ENCODE measurements around the gene UCHL3. TPM values are rescaled to one million over a fixed set of nuclear protein-coding genes. Genes with fewer than 3 reads are reported as not detected.

The UCHL3 gene
- total and polyA plus RNA-seq, 9 of the 15 experiments (the other 6 are each of a cell fraction or from before 2014, with no cell fraction given) = 42.2 to 112 (median 85.4) TPM

- H3K27me3 ChIP-seq (ENCODE audit: control insufficient read depth in 2 of 2, insufficient read depth in 2 of 2, low read length in 2 of 2) = no peaks in the 10 kb centered on the region
- H3K27ac ChIP-seq (ENCODE audit: extremely low read depth, low read depth, low read length) = no peak overlapping the region
- no peaks in the 10 kb centered on the region for H3K9me1 ChIP-seq (ENCODE audit: control insufficient read depth, insufficient read depth, low read length)
- intact Hi-C loops (cut with micrococcal nuclease) (no loop called here), in situ Hi-C loops (cut with MboI) (loop anchor here (10.0 kb wide), 1 partner anchor 1350 kb away; no protein-coding TSS in a partner anchor)
- no peaks in the 10 kb centered on the region for H3K9me3 ChIP-seq (replicated peaks; ENCODE audit: control insufficient read depth, insufficient read depth, low read depth, low read length)
- no peak overlapping the region for H3K4me2 ChIP-seq (ENCODE audit: insufficient read depth, low read length)
- no peak overlapping the region for H3K4me3 ChIP-seq
- H3K79me2 ChIP-seq (ENCODE audit: control insufficient read depth, insufficient read depth, low read length) = peaks cover 54% of the 10 kb centered on the region
- H3K4me1 ChIP-seq (replicated peaks in 1 of 2; ENCODE audit: control insufficient read depth in 2 of 2, insufficient read depth in 2 of 2, low read length in 2 of 2) = peaks cover 3 to 6% of the 10 kb centered on the region in 2 experiments; a peak in 3 of 5 replicates
- no peak overlapping the region for H3K9ac ChIP-seq (ENCODE audit: insufficient read depth in 1 of 2, low read depth in 2 of 2, low read length in 2 of 2)
- peaks cover 30% of the 10 kb centered on the region; the same call in 2 of the 3 replicates for H3K36me3 ChIP-seq (ENCODE audit: control insufficient read depth, insufficient read depth, low read length)
- ATAC-seq = no peak
- no peak for FAIRE-seq
- 100% methylated on average over 1 of the region's 1 CpG for WGBS (ENCODE audit: insufficient coverage, low coverage, missing lambda C conversion rate)
- DNase-seq (ENCODE audit: extremely low read depth in 1 of 4, low spot score in 3 of 4) = no peak
- no TSS peak for BruUV-seq (replicated peaks)
- POLR2A ChIA-PET = no interaction called here
- TF ChIP-seq ZNF785 (CRISPR knock-in tag; IDR thresholded peaks at IDR 0.05) (no peak), PHB2 (IDR thresholded peaks at IDR 0.05; ENCODE audit: low read depth) (no peak), NR3C1 (CRISPR knock-in tag; IDR thresholded peaks at IDR 0.05) (no peak)
- CTCF ChIA-PET (ENCODE audit: low intra/inter-chr PET ratio) = no interaction called here
- H4K20me1 ChIP-seq (replicated peaks; ENCODE audit: control insufficient read depth, insufficient read depth, low read length) = no peaks in the 10 kb centered on the region
- no peak overlapping the region for H2AFZ ChIP-seq (ENCODE audit: low read depth, low read length)
Observed at GRCh38 chr13:75554464-75554863, 4.9 kb downstream of the UCHL3 start.

DNA sequence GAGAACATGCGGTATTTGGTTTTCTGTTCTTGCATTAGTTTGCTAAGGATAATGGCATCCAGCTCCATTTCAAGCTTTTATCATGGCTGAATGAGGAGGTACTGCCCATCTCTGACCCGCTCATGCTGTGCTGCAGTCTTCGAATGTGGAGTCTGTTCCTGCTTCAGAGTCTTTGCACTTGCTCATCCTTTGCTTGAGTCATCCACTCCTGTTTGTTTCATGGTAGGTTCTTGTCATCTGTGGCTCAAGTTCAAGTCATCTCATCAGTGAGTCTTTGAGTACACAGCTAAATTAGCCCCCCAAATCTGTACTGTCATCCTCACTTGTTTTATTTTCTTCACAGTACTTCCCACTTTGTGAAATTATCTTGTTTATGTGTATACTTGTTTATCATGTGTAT, 5.4 kb downstream of the UCHL3 start:
- no peaks in the 10 kb centered on the region for H3K9me1 ChIP-seq (ENCODE audit: control insufficient read depth, insufficient read depth, low read length)
- H3K36me3 ChIP-seq (ENCODE audit: control insufficient read depth, insufficient read depth, low read length) = peaks cover 30% of the 10 kb centered on the region; the same call in 2 of the 3 replicates
- no peak overlapping the region for H3K27ac ChIP-seq (ENCODE audit: extremely low read depth, low read depth, low read length)
- no peaks in the 10 kb centered on the region for H3K27me3 ChIP-seq (ENCODE audit: control insufficient read depth in 2 of 2, insufficient read depth in 2 of 2, low read length in 2 of 2)
- no peak for DNase-seq (ENCODE audit: extremely low read depth in 1 of 4, low spot score in 3 of 4)
- intact Hi-C loops (cut with micrococcal nuclease) (no loop called here), in situ Hi-C loops (cut with MboI) (loop anchor here (10.0 kb wide), 1 partner anchor 1350 kb away; no protein-coding TSS in a partner anchor)
- H2AFZ ChIP-seq (ENCODE audit: low read depth, low read length) = no peak overlapping the region
- H3K79me2 ChIP-seq (ENCODE audit: control insufficient read depth, insufficient read depth, low read length) = peaks cover 50% of the 10 kb centered on the region
- no peak overlapping the region for H3K9ac ChIP-seq (ENCODE audit: insufficient read depth in 1 of 2, low read depth in 2 of 2, low read length in 2 of 2)
- H3K4me3 ChIP-seq = no peak overlapping the region
- no peak overlapping the region for H3K4me2 ChIP-seq (ENCODE audit: insufficient read depth, low read length)
- BruUV-seq (replicated peaks) = no TSS peak
- no peaks in the 10 kb centered on the region for H4K20me1 ChIP-seq (replicated peaks; ENCODE audit: control insufficient read depth, insufficient read depth, low read length)
- ChIA-PET POLR2A (interaction anchor here (0.8 kb wide), 1 partner anchor 9 kb away, joined by 3 read pairs; no protein-coding TSS in a partner anchor), CTCF (ENCODE audit: low intra/inter-chr PET ratio) (no interaction called here)
- no peak for ATAC-seq
- no peaks in the 10 kb centered on the region for H3K9me3 ChIP-seq (replicated peaks; ENCODE audit: control insufficient read depth, insufficient read depth, low read depth, low read length)
- H3K4me1 ChIP-seq (replicated peaks in 1 of 2; ENCODE audit: control insufficient read depth in 2 of 2, insufficient read depth in 2 of 2, low read length in 2 of 2) = peaks cover 3% of the 10 kb centered on the region in 2 experiments; a peak in 2 of 5 replicates
- 94% methylated on average over 2 of the region's 3 CpGs for WGBS (ENCODE audit: insufficient coverage, low coverage, missing lambda C conversion rate)
- FAIRE-seq = no peak
- no peak for TF ChIP-seq PHTF2 (CRISPR knock-in tag; IDR thresholded peaks at IDR 0.05)
- no peak for TF ChIP-seq RFX1 (IDR thresholded peaks at IDR 0.05)
- no peak for TF ChIP-seq MYNN (IDR thresholded peaks at IDR 0.05)
- no peak for TF ChIP-seq MYNN (CRISPR knock-in tag; IDR thresholded peaks at IDR 0.05)
- no peak for TF ChIP-seq POLR3G (IDR thresholded peaks at IDR 0.05; ENCODE audit: extremely low read depth, insufficient read length, insufficient replicate concordance)
- TF ChIP-seq RAD21 (CRISPR knock-in tag; conservative IDR thresholded peaks at IDR 0.05 in 1 of 2, IDR thresholded peaks at IDR 0.05 in 1 of 2) = no peak
- TF ChIP-seq FOXK1 (CRISPR knock-in tag; IDR thresholded peaks at IDR 0.05; ENCODE audit: borderline replicate concordance) = no peak
- TF ChIP-seq BHLHE40 (IDR thresholded peaks at IDR 0.05; ENCODE audit: low read length) = no peak
- no peak for TF ChIP-seq HNRNPH1 (optimal IDR thresholded peaks at IDR 0.05; ENCODE audit: low read depth, low read length)
- TF ChIP-seq POLR2B (IDR thresholded peaks at IDR 0.05; ENCODE audit: low read depth, partially characterized antibody) = no peak
- no peak for TF ChIP-seq CTBP1 (IDR thresholded peaks at IDR 0.05; ENCODE audit: borderline replicate concordance)
- TF ChIP-seq KDM1A (IDR thresholded peaks at IDR 0.05) = no peak
- no peak for TF ChIP-seq SAFB (IDR thresholded peaks at IDR 0.05; ENCODE audit: borderline replicate concordance, low read depth, low read length)
- TF ChIP-seq FOXJ2 (tag; IDR thresholded peaks at IDR 0.05) = no peak

All from K562 (cell line).